H7 (cell line): ENCODE data around the gene SEC62. TPM values are rescaled to one million over a fixed set of nuclear protein-coding genes. Genes with fewer than 3 reads are reported as not detected.
"Not testable (repeated sequence)": the region's sequence is repeated elsewhere in the genome, so short reads cannot be mapped to it uniquely, and the experiment has no call there.

Experiments
- DNase-seq: peaks from one replicate; pipeline ENCODE4 v3.0.0; 2012
- H3K27me3 ChIP-seq: 2 replicates; pipeline ENCODE4 v1.6.0; 2011; ENCODE audit warnings: mild to moderate bottlenecking, low read length; ENCODE audit not compliant: control insufficient read depth, insufficient read depth
- H3K36me3 ChIP-seq: replicated peaks from 2 replicates; pipeline ENCODE4 v1.5.1; 2011; ENCODE audit warnings: low read length; ENCODE audit not compliant: control insufficient read depth, insufficient read depth
- H3K4me3 ChIP-seq: 2 replicates; pipeline ENCODE4 v1.5.1; 2011; ENCODE audit warnings: low read depth, mild to moderate bottlenecking, control low read depth, low read length, moderate library complexity; ENCODE audit not compliant: insufficient read depth
- total RNA-seq: library from RNA; depleted of rRNA; stranded (reverse); fragments of >200 nt; shearing (Covaris generic); gene quantifications from 2 replicates; pipeline ENCODE4 v1.2.3, GENCODE V29; 2014

Gene SEC62
- total RNA-seq, 1 experiment from 2014 or later = 11.9 TPM

DNA sequence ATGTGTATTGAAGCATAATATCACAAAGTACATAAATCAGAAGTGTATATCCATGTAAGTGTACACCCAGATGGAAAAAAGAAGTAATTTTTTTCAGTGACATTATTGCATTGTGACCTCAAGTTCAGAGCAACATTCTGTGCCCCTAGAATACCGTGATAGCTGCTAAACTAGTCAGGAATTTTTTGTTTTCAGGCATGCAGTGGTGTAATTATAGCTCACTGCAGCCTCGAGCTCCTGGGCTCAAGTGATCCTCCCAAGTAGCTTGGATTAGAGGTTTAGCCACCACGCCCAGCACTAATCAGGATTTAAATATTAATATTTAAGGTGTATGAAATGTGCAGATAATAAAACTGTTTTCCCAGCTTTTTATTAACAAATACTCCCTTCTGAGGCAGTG lies 25.5 kb downstream of the SEC62 start:
- Histone ChIP-seq H3K27me3 (no peaks in the 10 kb centered on the region), H3K36me3 (peaks cover 3% of the 10 kb centered on the region), H3K4me3 (no peak overlapping the region)
- DNase-seq = no peak

DNA sequence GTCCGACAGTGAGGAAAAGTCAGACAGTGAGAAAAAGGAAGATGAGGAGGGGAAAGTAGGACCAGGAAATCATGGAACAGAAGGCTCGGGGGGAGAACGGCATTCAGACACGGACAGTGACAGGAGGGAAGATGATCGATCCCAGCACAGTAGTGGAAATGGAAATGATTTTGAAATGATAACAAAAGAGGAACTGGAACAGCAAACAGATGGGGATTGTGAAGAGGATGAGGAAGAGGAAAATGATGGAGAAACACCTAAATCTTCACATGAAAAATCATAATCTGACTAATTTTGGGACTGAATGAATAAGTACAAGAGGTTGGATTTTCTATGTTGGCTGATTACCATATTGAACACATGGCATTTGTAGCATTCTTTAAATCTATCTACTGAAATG lies 26.2 kb downstream of the SEC62 start:
- Histone ChIP-seq H3K4me3 (no peak overlapping the region), H3K27me3 (no peaks in the 10 kb centered on the region), H3K36me3 (peaks cover 3% of the 10 kb centered on the region)
- no peak for DNase-seq

DNA sequence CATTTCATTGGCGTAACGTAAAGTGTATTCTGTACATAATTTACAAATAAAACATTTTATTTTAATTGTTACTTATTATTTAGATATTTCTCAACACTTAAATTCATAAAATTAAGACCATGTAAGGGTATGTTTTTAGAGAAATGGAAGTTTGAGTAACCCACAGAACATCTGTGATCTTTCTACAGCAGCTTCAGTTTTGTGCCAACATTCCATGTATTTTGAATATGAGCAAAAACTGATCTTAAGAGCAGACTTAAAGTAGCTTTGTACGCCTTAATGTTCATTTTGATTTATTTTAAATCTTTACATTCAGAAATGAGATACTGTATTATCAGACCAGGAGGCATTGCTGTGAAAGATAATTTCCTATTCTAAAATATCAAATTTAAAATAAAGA lies 27.2 kb downstream of the SEC62 start:
- H3K4me3 ChIP-seq = no peak overlapping the region
- no peaks in the 10 kb centered on the region for H3K27me3 ChIP-seq
- no peak for DNase-seq
- peaks cover 3% of the 10 kb centered on the region for H3K36me3 ChIP-seq

DNA sequence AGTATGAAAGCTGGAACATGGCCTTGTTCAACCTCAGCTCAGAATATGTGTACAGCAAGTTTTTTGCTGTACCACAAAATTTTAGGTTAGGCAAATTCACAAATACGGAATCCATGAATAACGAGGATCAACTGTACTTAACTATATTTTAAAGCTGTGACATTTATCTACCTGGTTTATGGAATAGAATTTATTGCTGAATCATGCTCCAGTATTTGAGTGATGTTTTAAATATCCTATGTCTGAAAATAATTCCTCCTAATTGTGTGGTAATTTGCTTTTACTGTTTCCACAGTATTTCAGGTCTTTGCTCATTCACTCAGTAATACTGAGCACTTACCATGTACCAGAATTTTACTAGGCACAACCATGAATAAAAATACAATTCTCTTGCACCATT lies 29.5 kb downstream of the SEC62 start:
- Histone ChIP-seq H3K4me3 (no peak overlapping the region), H3K27me3 (no peaks in the 10 kb centered on the region), H3K36me3 (peaks cover 3% of the 10 kb centered on the region; the same call in 1 of the 2 replicates)
- no peak for DNase-seq

DNA sequence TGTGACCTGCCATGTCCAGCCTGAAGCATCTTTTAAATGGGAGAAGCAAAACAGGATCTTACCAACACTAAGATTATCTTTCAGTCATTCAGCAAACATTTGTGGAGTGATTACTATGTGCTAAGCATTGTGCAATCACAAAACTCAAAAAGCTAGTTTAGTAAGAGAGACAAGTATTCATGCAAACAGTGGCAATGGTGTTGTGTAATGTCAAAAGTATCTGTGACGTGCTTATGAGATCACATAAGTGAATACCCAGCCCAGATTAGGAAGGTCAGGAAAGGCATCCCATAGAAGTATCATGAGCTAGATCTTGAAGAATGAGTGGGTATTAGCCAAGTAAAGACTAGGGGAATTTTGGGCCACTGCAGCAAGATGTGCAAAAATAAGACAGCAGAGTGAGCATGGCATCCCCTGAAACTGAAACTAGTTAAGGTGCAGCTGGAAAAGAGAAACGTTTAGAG lies 32.1 kb downstream of the SEC62 start:
- Histone ChIP-seq H3K27me3 (no peaks in the 10 kb centered on the region), H3K36me3 (no peaks in the 10 kb centered on the region), H3K4me3 (no peak overlapping the region)
- DNase-seq = no peak

DNA sequence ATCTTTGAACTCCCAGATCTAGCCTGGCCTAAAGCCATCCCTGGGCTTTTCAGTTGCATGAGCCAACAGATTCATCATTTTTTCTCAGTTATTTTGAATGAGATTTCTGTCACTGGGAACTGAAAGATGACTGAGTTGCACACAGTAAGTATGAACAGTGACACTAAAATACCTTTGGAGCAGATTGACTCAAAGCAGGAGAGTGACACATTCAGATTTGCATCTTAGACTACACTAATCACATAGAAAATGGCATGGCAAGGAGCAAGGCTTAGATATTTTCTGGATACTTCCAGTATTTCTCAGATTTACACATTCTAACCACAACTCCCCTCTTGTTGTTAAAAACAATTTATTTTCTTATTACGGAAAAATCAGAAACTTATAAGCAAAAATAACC lies 32.8 kb downstream of the SEC62 start:
- Histone ChIP-seq H3K4me3 (no peak overlapping the region), H3K27me3 (no peaks in the 10 kb centered on the region), H3K36me3 (no peaks in the 10 kb centered on the region)
- no peak for DNase-seq

DNA sequence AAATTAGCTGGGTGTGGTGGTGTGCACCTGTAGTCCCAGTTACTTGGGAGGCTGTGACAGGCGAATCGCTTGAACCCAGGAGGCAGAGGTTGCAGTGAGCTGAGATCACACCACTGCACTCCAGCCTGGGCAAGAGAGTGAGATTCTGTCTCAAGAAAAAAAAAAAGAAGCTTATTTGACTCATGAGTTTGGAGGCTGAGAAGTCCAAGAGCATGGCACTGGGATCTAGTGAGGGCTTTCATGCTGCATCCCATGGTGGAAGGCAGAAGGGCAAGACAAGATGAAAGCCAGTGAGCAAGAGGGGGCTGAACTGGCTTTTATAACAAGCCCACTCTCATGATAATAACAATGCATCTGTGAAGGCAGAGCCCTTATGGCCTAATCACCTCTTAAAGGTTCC lies 33.4 kb downstream of the SEC62 start:
- H3K27me3 ChIP-seq = no peaks in the 10 kb centered on the region
- no peaks in the 10 kb centered on the region for H3K36me3 ChIP-seq
- DNase-seq = no peak
- no peak overlapping the region for H3K4me3 ChIP-seq

DNA sequence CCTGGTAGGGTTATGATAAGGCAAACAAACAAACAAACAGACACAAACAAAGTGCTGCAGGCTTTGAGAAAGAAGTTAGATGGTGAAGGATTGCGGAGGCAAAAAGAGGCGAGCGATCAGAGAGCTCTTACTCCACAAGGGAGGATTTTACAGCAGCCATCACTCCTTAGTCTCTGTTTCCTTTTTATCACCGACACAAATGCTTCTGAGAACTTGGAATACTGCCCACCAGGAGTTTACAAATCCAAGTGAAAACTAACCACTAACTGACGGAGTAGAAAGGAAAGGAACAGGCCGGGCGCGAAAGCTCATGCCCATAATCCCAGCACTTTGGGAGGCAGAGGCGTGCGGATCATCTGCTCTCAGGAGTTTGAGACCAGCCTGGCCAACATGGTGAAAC lies 35.6 kb downstream of the SEC62 start:
- DNase-seq = no peak
- no peaks in the 10 kb centered on the region for H3K27me3 ChIP-seq
- no peaks in the 10 kb centered on the region for H3K36me3 ChIP-seq
- no peak overlapping the region for H3K4me3 ChIP-seq

DNA sequence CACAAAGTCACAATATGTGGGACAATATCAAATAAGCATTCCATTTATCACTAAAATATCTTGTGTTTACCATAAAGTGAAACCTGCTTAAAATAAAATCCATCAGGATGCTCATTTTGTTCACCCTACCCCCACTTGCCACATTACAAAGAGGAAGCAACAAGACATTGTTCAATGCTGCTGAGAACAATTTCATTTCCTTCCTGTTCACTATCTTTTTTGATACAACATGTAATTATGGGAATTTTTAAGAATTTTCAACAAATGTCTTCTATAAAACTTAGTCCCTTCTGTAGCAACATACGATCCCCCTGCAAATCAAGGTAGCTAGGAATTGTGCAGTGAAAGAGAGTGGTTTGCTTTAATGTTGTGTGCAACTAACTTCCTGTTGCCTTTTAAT lies 36.3 kb downstream of the SEC62 start:
- no peaks in the 10 kb centered on the region for H3K27me3 ChIP-seq
- no peak for DNase-seq
- no peak overlapping the region for H3K4me3 ChIP-seq
- H3K36me3 ChIP-seq = no peaks in the 10 kb centered on the region

DNA sequence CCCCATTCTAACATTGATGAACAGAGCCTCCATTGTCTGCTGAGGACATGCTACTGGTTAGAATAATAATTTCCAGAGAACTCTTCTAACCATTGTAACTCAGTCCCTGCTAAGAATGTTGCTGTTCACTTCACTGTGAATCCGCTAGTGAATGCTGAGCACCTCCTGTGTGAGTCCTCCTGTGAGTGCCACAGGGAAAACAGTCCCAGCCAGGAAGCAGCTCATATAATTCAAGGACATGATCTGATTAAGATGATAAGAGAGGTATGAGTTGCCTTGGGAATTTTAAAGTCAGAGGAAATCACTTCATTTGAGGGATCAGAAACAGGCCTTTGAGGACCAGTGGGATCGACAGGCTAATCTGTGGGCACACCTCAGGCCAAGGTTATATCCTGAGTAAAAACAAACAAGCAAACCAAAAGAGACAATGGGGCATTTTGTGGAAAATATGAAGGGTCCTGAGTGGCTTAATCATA lies 37.3 kb downstream of the SEC62 start:
- no peaks in the 10 kb centered on the region for H3K36me3 ChIP-seq
- no peak for DNase-seq
- H3K27me3 ChIP-seq = no peaks in the 10 kb centered on the region
- no peak overlapping the region for H3K4me3 ChIP-seq

DNA sequence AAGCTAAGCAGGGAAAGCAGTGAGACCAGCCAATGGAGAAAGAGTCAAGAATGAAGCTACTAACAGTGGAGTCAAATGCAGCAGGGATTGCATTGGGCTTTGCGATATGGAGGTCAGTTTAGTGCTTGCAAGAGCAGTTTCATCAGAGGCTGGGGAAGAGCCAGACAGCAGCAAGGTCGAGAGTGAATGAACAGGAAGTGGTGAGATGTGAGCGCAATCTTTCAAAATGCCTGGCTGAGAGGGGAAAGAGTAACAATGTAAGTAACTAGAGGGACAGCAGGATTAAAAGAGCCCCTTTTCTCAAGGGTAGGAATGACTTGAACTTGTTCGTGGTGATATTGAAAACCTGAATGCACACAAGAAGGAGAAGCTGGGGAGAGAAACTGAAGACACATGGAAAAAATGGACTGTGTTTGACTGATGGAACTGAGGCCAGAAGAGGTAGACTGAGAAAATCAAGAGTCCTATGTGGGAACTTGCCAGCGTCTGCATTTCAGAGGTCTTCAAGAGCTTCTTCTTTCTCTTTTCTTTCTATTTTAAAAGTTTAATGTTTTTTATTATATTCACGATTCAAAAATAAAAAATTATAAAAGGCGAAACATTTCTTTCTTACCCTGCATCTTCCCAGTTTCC lies 40.5 kb downstream of the SEC62 start:
- no peak for DNase-seq
- Histone ChIP-seq H3K36me3 (no peaks in the 10 kb centered on the region), H3K4me3 (no peak overlapping the region), H3K27me3 (no peaks in the 10 kb centered on the region)

DNA sequence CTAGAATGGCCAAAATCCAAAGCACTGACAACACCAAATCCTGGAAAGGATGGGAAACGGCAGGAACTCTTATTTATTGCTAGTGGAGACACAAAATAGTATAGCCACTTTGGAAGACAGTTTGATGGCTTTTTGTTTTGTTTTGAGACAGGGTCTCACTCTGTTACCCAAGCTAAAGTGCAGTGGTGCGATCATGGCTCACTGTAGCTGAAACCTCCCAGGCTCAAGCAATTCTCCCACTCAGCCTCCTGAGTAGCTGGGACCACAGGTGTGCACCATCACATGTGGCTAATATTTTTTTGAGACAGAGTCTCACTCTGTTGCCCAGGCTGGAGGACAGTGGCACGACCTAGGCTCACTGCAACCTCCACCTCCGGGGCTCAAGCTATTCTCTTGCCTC lies 43.9 kb downstream of the SEC62 start:
- no peak overlapping the region for H3K4me3 ChIP-seq
- no peaks in the 10 kb centered on the region for H3K27me3 ChIP-seq
- no peak for DNase-seq
- H3K36me3 ChIP-seq = no peaks in the 10 kb centered on the region

DNA sequence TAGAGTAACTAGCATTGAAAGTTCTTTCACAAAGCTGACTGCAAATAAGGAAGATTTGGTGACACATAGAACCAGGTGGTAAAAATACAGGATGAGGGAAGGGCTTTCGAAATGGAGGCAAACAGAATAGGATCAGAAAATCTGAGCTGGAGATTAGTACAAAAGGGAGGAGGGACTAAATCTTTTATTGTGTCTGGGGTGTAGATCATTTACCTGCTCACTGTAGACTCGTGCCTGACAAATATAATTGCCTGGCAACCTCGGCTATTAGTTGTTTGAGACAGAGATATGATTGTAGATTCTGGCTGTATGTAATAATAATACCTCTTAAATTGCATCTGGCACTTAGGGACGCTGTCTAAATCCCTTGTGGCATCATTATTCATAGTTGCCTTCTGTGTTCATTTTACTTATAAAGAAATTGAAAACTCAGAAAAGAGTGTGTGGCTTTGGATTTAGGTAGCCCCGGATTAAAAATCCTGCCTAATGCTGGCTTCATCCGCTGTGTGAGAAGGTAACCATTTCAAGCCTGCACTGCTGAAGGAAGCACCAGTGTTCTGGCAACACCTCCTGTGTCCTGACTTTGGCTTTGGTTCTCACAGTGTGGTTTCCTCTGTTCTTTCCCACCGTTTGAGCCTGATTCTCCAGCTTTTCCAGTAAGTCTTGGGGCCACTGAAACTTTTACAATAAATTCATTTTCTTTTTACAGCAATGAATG lies 46.2 kb downstream of the SEC62 start:
- H3K36me3 ChIP-seq = no peaks in the 10 kb centered on the region
- H3K27me3 ChIP-seq = no peaks in the 10 kb centered on the region

DNA sequence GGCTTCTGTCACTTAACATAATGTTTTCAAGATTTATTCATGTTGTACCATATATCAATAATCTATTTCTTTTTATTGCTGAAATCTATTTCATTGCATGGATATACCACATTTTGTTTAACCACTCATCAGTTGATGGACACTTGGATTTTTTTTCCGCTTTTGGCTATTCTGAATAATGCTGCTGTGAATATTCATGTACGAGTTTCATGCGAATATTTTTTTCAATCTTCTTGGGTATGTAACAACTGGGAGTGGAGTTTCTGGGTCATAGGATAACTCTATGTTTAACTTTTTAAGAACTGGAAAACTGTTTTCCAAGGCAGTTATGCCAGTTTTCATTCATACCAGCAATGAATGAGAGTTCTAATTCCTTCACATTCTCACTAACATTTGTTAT lies 49.5 kb downstream of the SEC62 start:
- DNase-seq = no peak
- no peaks in the 10 kb centered on the region for H3K27me3 ChIP-seq
- no peaks in the 10 kb centered on the region for H3K36me3 ChIP-seq

More for the DNA sequence above, 46.2 kb downstream of the SEC62 start:
- no peak for DNase-seq
- H3K4me3 ChIP-seq = no peak overlapping the region

DNA sequence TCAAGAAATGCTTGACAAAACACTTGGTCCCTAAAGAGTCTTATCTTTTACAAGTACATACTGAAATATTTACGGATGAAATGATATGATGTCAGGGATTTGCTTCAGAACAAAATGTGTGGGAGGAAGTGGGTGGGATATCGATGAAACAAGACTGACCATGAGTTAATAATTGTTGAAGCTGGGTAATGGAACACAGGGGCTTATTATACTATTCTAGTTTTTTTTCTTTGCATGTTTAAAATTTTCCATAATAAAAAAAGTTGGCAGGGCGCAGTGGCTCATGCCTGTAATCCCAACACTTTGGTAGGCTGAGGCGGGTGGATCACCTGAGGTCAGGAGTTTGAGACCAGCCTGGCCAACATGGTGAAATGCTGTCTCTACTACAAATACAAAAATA lies 52.7 kb downstream of the SEC62 start:
- H3K27me3 ChIP-seq, H3K4me3 ChIP-seq, H3K36me3 ChIP-seq, DNase-seq: not testable (repeated sequence)

More for the DNA sequence above, 49.5 kb downstream of the SEC62 start:
- no peak overlapping the region for H3K4me3 ChIP-seq
